ENCODE measurements around the gene OPALIN. TPM values are rescaled to one million over a fixed set of nuclear protein-coding genes. Genes with fewer than 3 reads are reported as not detected.

Gene OPALIN
- polyA plus RNA-seq, 5 donors, result not detected

- DNase-seq, result no peak
These were observed 57.2 kb downstream of the OPALIN start for GRCh38 chr10:96301616-96302015.

DNA sequence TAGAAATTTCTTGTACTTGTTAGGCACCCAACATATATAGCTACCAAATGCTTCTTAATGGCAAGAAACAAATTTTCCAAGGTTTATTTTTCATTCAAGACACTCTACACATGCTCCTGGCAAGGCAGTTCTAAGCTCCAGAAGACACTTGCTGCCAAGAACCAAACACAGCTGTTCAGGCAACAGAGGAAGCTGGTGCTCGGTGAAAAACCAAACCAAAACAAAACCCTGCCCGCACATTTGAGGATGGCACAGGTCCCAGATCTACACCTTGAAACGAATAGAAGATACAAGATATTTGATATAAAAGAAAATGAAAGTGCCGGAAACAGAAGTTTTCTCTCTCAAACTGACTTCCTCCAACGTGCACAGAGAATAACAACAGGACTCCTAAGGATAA is 59.4 kb downstream of the OPALIN start:
- DNase-seq, result no peak

GRCh38 chr10:96298362-96298761 is 60.4 kb downstream of the OPALIN start:
- DNase-seq, result no peak

DNA sequence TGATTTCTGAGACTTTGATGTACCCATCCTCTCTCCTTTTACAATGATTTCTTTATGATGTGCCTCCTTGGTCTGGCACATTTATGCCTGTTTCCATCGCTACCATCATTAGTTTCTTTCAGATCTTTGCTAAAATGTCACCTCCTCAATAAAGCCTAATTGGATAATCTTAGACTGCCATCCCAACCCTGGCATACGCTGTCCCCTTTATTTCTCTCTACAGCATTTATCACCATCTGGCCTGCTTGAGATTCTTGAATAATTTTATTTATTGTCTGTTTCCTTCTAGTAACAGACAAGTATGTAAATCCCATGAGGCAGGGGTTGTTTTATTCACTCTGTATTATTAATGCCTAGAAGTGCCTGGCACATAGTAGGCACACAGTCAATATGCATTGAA is 61.3 kb downstream of the OPALIN start:
- DNase-seq, result no peak

- DNase-seq, result no peak
These were observed 63.3 kb downstream of the OPALIN start for GRCh38 chr10:96295475-96295874.

Other genes starting within 250 kb of the OPALIN start
- 10 to 100 TPM; 28.9 to 61.5 (median 49.9) TPM for gene ZNF518A, start 228.7 kb downstream of the OPALIN start, polyA plus RNA-seq (ENCODE audit: insufficient read depth in 1 of 5, insufficient read length in 5 of 5, low replicate concordance in 1 of 5)
- 10 to 100 TPM; 11.2 to 17.7 (median 16.9) TPM for gene BLNK, start 87.4 kb downstream of the OPALIN start, polyA plus RNA-seq (ENCODE audit: insufficient read depth in 1 of 5, insufficient read length in 5 of 5, low replicate concordance in 1 of 5)
- gene DNTT, start 54.6 kb downstream of the OPALIN start, polyA plus RNA-seq (ENCODE audit: insufficient read depth in 1 of 5, insufficient read length in 5 of 5, low replicate concordance in 1 of 5), result under 1 TPM in 3 of 5 donors, not detected in 2; 0.09 to 0.18 (median 0.14) TPM
- under 1 TPM; 0.21 to 0.50 (median 0.31) TPM for gene TLL2, start 154.9 kb upstream of the OPALIN start, polyA plus RNA-seq (ENCODE audit: insufficient read depth in 1 of 5, insufficient read length in 5 of 5, low replicate concordance in 1 of 5)
- 100 to 1,000 TPM; 112 to 172 (median 156) TPM for gene TM9SF3, start 228.0 kb upstream of the OPALIN start, polyA plus RNA-seq (ENCODE audit: insufficient read depth in 1 of 5, insufficient read length in 5 of 5, low replicate concordance in 1 of 5)

All from right lung (tissue), 5 donors.